A549 (cell line): ENCODE results near the gene PDE8A. TPM values are rescaled to one million over a fixed set of nuclear protein-coding genes. Genes with fewer than 3 reads are reported as not detected.
A peak's percentile ranks its signal among the peaks of the same experiment; 100 is the strongest.
"Not testable (repeated sequence)": the region's sequence is repeated elsewhere in the genome, so short reads cannot be mapped to it uniquely, and the experiment has no call there.

Experiments used
- ATAC-seq, 2 experiments: fragments of 200-7000 bp in 1 of 2; fragments of >200 bp in 1 of 2; cut with Nextera tagmentation in 1 of 2; cut with Tn5 transposase in 1 of 2; 3 replicates each; pipeline versions ENCODE4 v1.8.0 to v1.9.1; 2018 to 2020; ENCODE audit warnings: mild to moderate bottlenecking in 1 of 2, moderate library complexity in 1 of 2
- CTCF ChIA-PET: fragments of 300-600 bp; sonication (Branson Sonifier 250); formaldehyde crosslinking; extraction: SDS; loops from one replicate; lab custom pipeline; 2021; ENCODE audit warnings: antibody characterized with exemption, inconsistent platforms; lab: Yijun Ruan, JAX
- POLR2A ChIA-PET: fragments of 350-600 bp; formaldehyde crosslinking; extraction: SDS; loops from one replicate; lab custom pipeline; 2021; ENCODE audit warnings: antibody characterized with exemption, inconsistent platforms; lab: Yijun Ruan, JAX
- DNase-seq, 2 experiments: peaks; one replicate each; pipeline versions ENCODE4 v3.0.0 to v3.0.0-alpha.2; 2011 to 2016; ENCODE audit warnings: low read depth in 1 of 2, low spot score in 1 of 2
- FAIRE-seq: peaks from 2 replicates; lab custom pipeline; 2011; peaks lifted over from hg19 to GRCh38; lab: Jason Lieb, UNC
- H3K27ac ChIP-seq, 2 experiments: fragments of >200 bp; sonication (Bioruptor Twin); formaldehyde crosslinking; 3 replicates each; pipeline ENCODE4 v1.5.1; 2016 to 2017
- H3K4me1 ChIP-seq: fragments of >200 bp; sonication (Bioruptor Twin); formaldehyde crosslinking; 3 replicates; pipeline ENCODE4 v1.6.1; 2016
- H3K4me2 ChIP-seq: fragments of >200 bp; sonication (Bioruptor Twin); formaldehyde crosslinking; 3 replicates; pipeline ENCODE4 v1.6.1; 2016
- H3K4me3 ChIP-seq: fragments of >200 bp; sonication (Bioruptor Twin); formaldehyde crosslinking; 3 replicates; pipeline ENCODE4 v1.5.1; 2016
- H3K9me3 ChIP-seq: fragments of >200 bp; sonication (Bioruptor Twin); formaldehyde crosslinking; 3 replicates; pipeline ENCODE4 v1.6.1; 2016
- BCL3 ChIP-seq: fragments of >200 bp; sonication (Bioruptor Twin); formaldehyde crosslinking; IDR thresholded peaks from 3 replicates; pipeline ENCODE4 v1.6.1; 2016
- CBX2 ChIP-seq: fragments of 200-600 bp; sonication (generic); IDR thresholded peaks from 2 replicates; pipeline ENCODE4 v1.6.1; 2016; ENCODE audit warnings: low read depth, mild to moderate bottlenecking, borderline replicate concordance
- CHD4 ChIP-seq: fragments of 200-600 bp; sonication (generic); IDR thresholded peaks from 2 replicates; pipeline ENCODE4 v1.6.1; 2016; ENCODE audit warnings: antibody characterized with exemption, mild to moderate bottlenecking, borderline replicate concordance
- CTCF ChIP-seq: fragments of >200 bp; sonication (Bioruptor Twin); formaldehyde crosslinking; IDR thresholded peaks from 3 replicates; pipeline ENCODE4 v1.5.1; 2016
- ELK1 ChIP-seq: fragments of 150-350 bp; IDR thresholded peaks from 2 replicates; pipeline ENCODE4 v1.6.1; 2014; ENCODE audit warnings: low read depth, mild to moderate bottlenecking, low read length
- FOSB ChIP-seq: fragments of 250-450 bp; sonication (Bioruptor Pico); IDR thresholded peaks from 2 replicates; pipeline ENCODE4 v1.5.0; 2020; ENCODE audit warnings: mild to moderate bottlenecking, moderate library complexity
- FOXS1 ChIP-seq: fragments of 250-450 bp; sonication (Bioruptor Pico); IDR thresholded peaks from 2 replicates; pipeline ENCODE4 v1.5.0; 2020; ENCODE audit warnings: mild to moderate bottlenecking, moderate library complexity
- HDAC2 ChIP-seq: fragments of 200-600 bp; sonication (generic); IDR thresholded peaks from 2 replicates; pipeline ENCODE4 v1.6.1; 2016
- KDM1A ChIP-seq: fragments of 200-600 bp; sonication (generic); IDR thresholded peaks from 2 replicates; pipeline ENCODE4 v1.6.1; 2016; ENCODE audit warnings: low read depth, mild to moderate bottlenecking
- NFE2L2 ChIP-seq: fragments of 150-350 bp; conservative IDR thresholded peaks from 2 replicates; pipeline ENCODE4 v1.6.1; 2014; ENCODE audit warnings: low read length
- ZC3H11A ChIP-seq: fragments of 450-650 bp; IDR thresholded peaks from 2 replicates; pipeline ENCODE4 v1.6.1; 2014; ENCODE audit warnings: antibody characterized with exemption, mild to moderate bottlenecking
- WGBS: methylation state at CpG from one replicate; pipeline ENCODE4 v1.1.6; 2017; ENCODE audit errors: missing lambda C conversion rate; 5-methylcytosine and 5-hydroxymethylcytosine counted together
- polyA plus RNA-seq, 4 experiments: library from polyadenylated mRNA; depleted of rRNA in 3 of 4; stranded (reverse); fragments of >200 nt; fragmentation: RNase III in 1 of 4; extraction: RNeasy Plus Mini Kit Qiagen cat#74134 plus additional on column Dnase treatment in 1 of 4; gene quantifications; 2 replicates in 3 of 4; 3 replicates in 1 of 4; pipeline ENCODE4 v1.2.3, GENCODE V29; 2011 to 2017

Gene PDE8A
- polyA plus RNA-seq, 2 of the 4 experiments (the other 2 are of a cell fraction): 45.3 to 204 TPM

- Histone ChIP-seq H3K9me3 (no peaks in the 10 kb centered on the region), H3K27ac (peak overlapping the region; percentile 2 to 4; a peak in 3 of 6 replicates), H3K4me2 (peak overlapping the region; percentile 44)
- 21% methylated on average over 3 of the region's 3 CpGs for WGBS
- no peak for DNase-seq
- CTCF ChIA-PET: interaction anchor here (0.7 to 2.2 kb wide), 4 partner anchors 10 to 158 kb away, joined by 3 to 8 read pairs (median 6); no protein-coding TSS in a partner anchor
- TF ChIP-seq ZC3H11A (no peak), CHD4 (no peak)
- TF ChIP-seq, all 56 proteins: peak for 0
- peak in 1 of 2 experiments; percentile 36; a peak in 4 of 6 replicates for ATAC-seq
- POLR2A ChIA-PET: no interaction called here
- no peak for FAIRE-seq
- Histone ChIP-seq H3K4me3 (no peak overlapping the region), H3K4me1 (peaks cover 66% of the 10 kb centered on the region)
These were observed 28.9 kb downstream of the PDE8A start for GRCh38 chr15:85010386-85011159.

GRCh38 chr15:85011160-85011571, 29.5 kb downstream of the PDE8A start:
- ChIA-PET POLR2A (no interaction called here), CTCF (interaction anchor here (0.7 to 2.2 kb wide), 3 partner anchors 11 to 33 kb away, joined by 3 to 8 read pairs (median 8); no protein-coding TSS in a partner anchor)
- no peak for FAIRE-seq
- Histone ChIP-seq H3K9me3 (no peaks in the 10 kb centered on the region), H3K4me2 (peak overlapping the region; percentile 44), H3K4me3 (no peak overlapping the region), H3K27ac (0 out of 6 replicates have a peak overlapping the region, but pooled peaks of 1 of the 2 experiments have one; percentile 4), H3K4me1 (peaks cover 66% of the 10 kb centered on the region)
- TF ChIP-seq BCL3: no peak
- no peak for TF ChIP-seq FOSB
- TF ChIP-seq FOXS1 (CRISPR knock-in tag): no peak
- no peak for TF ChIP-seq CBX2
- no peak for TF ChIP-seq HDAC2
- no peak for DNase-seq
- WGBS: 51% methylated on average over 3 of the region's 3 CpGs
- no peak for ATAC-seq

- CTCF ChIA-PET: interaction anchor here (1.6 to 2.2 kb wide), 2 partner anchors 10 to 33 kb away, joined by 8 read pairs; no protein-coding TSS in a partner anchor
- H3K4me3 ChIP-seq, H3K27ac ChIP-seq, H3K4me2 ChIP-seq, DNase-seq, ATAC-seq, H3K9me3 ChIP-seq, FAIRE-seq, POLR2A ChIA-PET: not testable (repeated sequence)
- H3K4me1 ChIP-seq: peaks cover 64% of the 10 kb centered on the region
- 96% methylated on average over 2 of the region's 2 CpGs for WGBS
These were observed 30.1 kb downstream of the PDE8A start for GRCh38 chr15:85011724-85012123.

GRCh38 chr15:85013785-85014184, 32.1 kb downstream of the PDE8A start:
- POLR2A ChIA-PET: no interaction called here
- ATAC-seq (peak; percentile 23 to 51; a peak in 3 of 6 replicates), FAIRE-seq (no peak)

More at GRCh38 chr15:85013785-85014184, 32.1 kb downstream of the PDE8A start:
- 86% methylated on average over 4 of the region's 4 CpGs for WGBS
- no peak overlapping the region for H3K27ac ChIP-seq
- H3K9me3 ChIP-seq: no peaks in the 10 kb centered on the region
- no peak for DNase-seq
- H3K4me3 ChIP-seq: no peak overlapping the region
- CTCF ChIA-PET: interaction anchor here (1.4 kb wide), 1 partner anchor 9 kb away, joined by 3 read pairs; no protein-coding TSS in a partner anchor
- H3K4me2 ChIP-seq: no peak overlapping the region
- no peak for TF ChIP-seq ELK1
- no peak for TF ChIP-seq NFE2L2
- no peak for TF ChIP-seq KDM1A
- no peak for TF ChIP-seq CTCF
- TF ChIP-seq, all 56 proteins: peak for 0
- peaks cover 43% of the 10 kb centered on the region for H3K4me1 ChIP-seq
